Fibroblast of lung (primary cell): ENCODE results near the gene RCOR3. TPM values are rescaled to one million over a fixed set of nuclear protein-coding genes. Genes with fewer than 3 reads are reported as not detected.

Experiments
- DNase-seq, 2 donors: peaks; one replicate each; pipeline versions ENCODE4 v3.0.0 to v3.0.0-alpha.2; 2010; ENCODE audit warnings: low read depth in 2 of 2
- H2AFZ ChIP-seq: 2 replicates; pipeline ENCODE4 v1.5.1; 2012; ENCODE audit warnings: low read length, control low read depth, inconsistent platforms
- H3K27ac ChIP-seq: 2 replicates; pipeline ENCODE4 v1.5.1; 2011; ENCODE audit warnings: low read length, control low read depth; ENCODE audit not compliant: insufficient read depth
- H3K27me3 ChIP-seq: 2 replicates; pipeline ENCODE4 v1.5.1; 2011; ENCODE audit warnings: mild to moderate bottlenecking, low read length; ENCODE audit not compliant: control insufficient read depth, insufficient read depth
- H3K36me3 ChIP-seq: 2 replicates; pipeline ENCODE4 v1.5.1; 2011; ENCODE audit warnings: low read length; ENCODE audit not compliant: control insufficient read depth, insufficient read depth
- H3K4me1 ChIP-seq: 2 replicates; pipeline ENCODE4 v1.5.1; 2011; ENCODE audit warnings: low read length; ENCODE audit not compliant: control insufficient read depth, insufficient read depth; ENCODE audit errors: extremely low read depth
- H3K4me2 ChIP-seq: 2 replicates; pipeline ENCODE4 v1.5.1; 2011; ENCODE audit warnings: low read length, control low read depth; ENCODE audit not compliant: insufficient read depth; ENCODE audit errors: extremely low read depth
- H3K4me3 ChIP-seq, 4 experiments: fragments of 200-600 bp in 1 of 4; sonication (generic) in 1 of 4; replicated peaks in 1 of 4; 2 replicates each; pipeline ENCODE4 v1.5.1; 2011 to 2016; ENCODE audit warnings: low read length in 4 of 4, low read depth in 3 of 4, mild to moderate bottlenecking in 3 of 4, control low read depth in 2 of 4, inconsistent platforms in 1 of 4, mixed read lengths in 1 of 4; ENCODE audit not compliant: insufficient read depth in 1 of 4; ENCODE audit errors: control extremely low read depth in 1 of 4
- H3K79me2 ChIP-seq: 2 replicates; pipeline ENCODE4 v1.5.1; 2012; ENCODE audit warnings: mild to moderate bottlenecking, low read length, inconsistent platforms; ENCODE audit not compliant: control insufficient read depth, insufficient read depth
- H3K9ac ChIP-seq: 2 replicates; pipeline ENCODE4 v1.5.1; 2011; ENCODE audit warnings: mild to moderate bottlenecking, low read length, control low read depth; ENCODE audit not compliant: insufficient read depth
- H3K9me3 ChIP-seq: 2 replicates; pipeline ENCODE4 v1.5.1; 2012; ENCODE audit warnings: low read depth, low read length; ENCODE audit not compliant: control insufficient read depth, insufficient read depth
- H4K20me1 ChIP-seq: 2 replicates; pipeline ENCODE4 v1.5.1; 2011; ENCODE audit warnings: low read length; ENCODE audit not compliant: control insufficient read depth, insufficient read depth; ENCODE audit errors: extremely low read depth
- CTCF ChIP-seq, 2 donors: IDR thresholded peaks in 1 of 2; conservative IDR thresholded peaks in 1 of 2; 1 replicate in 1 of 2; 2 replicates in 1 of 2; pipeline ENCODE4 v1.5.1; 2011 to 2012; ENCODE audit warnings: low read length in 2 of 2, control low read depth in 1 of 2, inconsistent platforms in 1 of 2, low read depth in 1 of 2, mild to moderate bottlenecking in 1 of 2
- EZH2 ChIP-seq: IDR thresholded peaks from 2 replicates; pipeline ENCODE4 v1.5.1; 2012; ENCODE audit warnings: low read length, control low read depth, mild to moderate bottlenecking; ENCODE audit errors: missing control alignments
- polyA minus RNA-seq: library from RNA; depleted of rRNA, polyadenylated mRNA; stranded (reverse); fragments of >200 nt; gene quantifications from 2 replicates; pipeline ENCODE4 v1.2.3, GENCODE V29; 2011; ENCODE audit warnings: low replicate concordance
- polyA plus RNA-seq, 2 donors: library from polyadenylated mRNA; depleted of rRNA in 1 of 2; stranded (reverse) in 1 of 2; unstranded in 1 of 2; fragments of >200 nt; gene quantifications; 2 replicates each; pipeline ENCODE4 v1.2.1, GENCODE V29; 2011 to 2012; ENCODE audit warnings: missing spikeins in 1 of 2
- total RNA-seq: library from RNA; depleted of rRNA; stranded (reverse); fragments of >200 nt; gene quantifications from 2 replicates; pipeline ENCODE4 v1.2.1, GENCODE V29; 2014

The RCOR3 gene
- total RNA-seq (17.5 and 24.9 TPM in 2 replicates), polyA plus RNA-seq (28.0 and 38.1 TPM in 2 replicates), polyA minus RNA-seq (11.6 and 12.7 TPM in 2 replicates)
- polyA plus RNA-seq (2012), result 20.6 and 24.4 TPM in 2 replicates

- H3K27me3 ChIP-seq, result no peaks in the 10 kb centered on the region
- TF ChIP-seq CTCF (conservative IDR thresholded peaks at IDR 0.05 in 1 of 2, IDR thresholded peaks at IDR 0.05 in 1 of 2; ENCODE audit: low read depth in 1 of 2, low read length in 2 of 2), result peak; percentile 30 to 47
- no peak for TF ChIP-seq EZH2
- H3K4me1 ChIP-seq, result peaks cover 6% of the 10 kb centered on the region
- H2AFZ ChIP-seq, result peak within 1 kb of the TSS; percentile 89
- H3K4me3 ChIP-seq, result peak within 1 kb of the TSS; percentile 85 to 93 (median 90)
- no peaks in the 10 kb centered on the region for H4K20me1 ChIP-seq
- peak within 1 kb of the TSS; percentile 88 for H3K4me2 ChIP-seq
- H3K27ac ChIP-seq, result peak within 1 kb of the TSS; percentile 93
- DNase-seq, result peak; percentile 93 to 94
- H3K36me3 ChIP-seq, result no peaks in the 10 kb centered on the region
- H3K79me2 ChIP-seq, result peaks cover 26% of the 10 kb centered on the region
- H3K9me3 ChIP-seq, result no peaks in the 10 kb centered on the region
- H3K9ac ChIP-seq, result peak within 1 kb of the TSS; percentile 85
Measured at GRCh38 chr1:211258756-211259637, at the start of gene RCOR3. Gene RCOR3, plus strand, starts transcription at chr1:211259366. Its CDS starts 195 bp downstream, at chr1:211259561.

DNA sequence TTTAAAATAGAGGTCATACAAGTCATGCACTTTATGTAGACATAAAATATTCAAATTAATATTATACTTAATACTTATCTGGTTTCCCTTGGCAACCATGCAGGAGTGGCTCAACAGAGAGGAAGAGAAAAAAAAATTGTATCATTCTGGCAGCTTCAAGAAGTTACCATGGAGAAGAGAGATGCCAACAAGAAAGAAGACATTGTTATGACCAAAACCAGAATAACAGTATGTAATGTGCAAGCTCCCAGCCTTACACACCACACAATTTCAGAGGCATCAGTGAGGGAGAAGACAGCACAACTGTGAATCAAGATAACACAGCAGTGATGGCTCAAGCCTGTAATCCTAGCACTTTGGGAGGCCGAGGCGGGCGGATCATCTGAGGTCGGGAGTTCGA is 49.1 kb upstream of the RCOR3 start:
- no peak overlapping the region for H2AFZ ChIP-seq
- no peaks in the 10 kb centered on the region for H3K79me2 ChIP-seq
- H3K9me3 ChIP-seq, result no peaks in the 10 kb centered on the region
- H3K27ac ChIP-seq, result no peak overlapping the region
- no peaks in the 10 kb centered on the region for H4K20me1 ChIP-seq
- no peak for TF ChIP-seq EZH2
- no peak for TF ChIP-seq CTCF (conservative IDR thresholded peaks at IDR 0.05 in 1 of 2, IDR thresholded peaks at IDR 0.05 in 1 of 2; ENCODE audit: low read depth in 1 of 2, low read length in 2 of 2)
- no peaks in the 10 kb centered on the region for H3K4me1 ChIP-seq
- DNase-seq, result no peak
- H3K4me3 ChIP-seq, result no peak overlapping the region
- H3K9ac ChIP-seq, result no peak overlapping the region
- no peaks in the 10 kb centered on the region for H3K27me3 ChIP-seq
- no peaks in the 10 kb centered on the region for H3K36me3 ChIP-seq
- H3K4me2 ChIP-seq, result no peak overlapping the region

- Histone ChIP-seq H3K4me3 (no peak overlapping the region), H4K20me1 (no peaks in the 10 kb centered on the region), H3K4me1 (no peaks in the 10 kb centered on the region), H3K9me3 (no peaks in the 10 kb centered on the region), H3K27ac (no peak overlapping the region), H2AFZ (no peak overlapping the region), H3K79me2 (no peaks in the 10 kb centered on the region), H3K36me3 (no peaks in the 10 kb centered on the region), H3K9ac (no peak overlapping the region), H3K27me3 (no peaks in the 10 kb centered on the region), H3K4me2 (no peak overlapping the region)
- TF ChIP-seq EZH2 (no peak), CTCF (conservative IDR thresholded peaks at IDR 0.05 in 1 of 2, IDR thresholded peaks at IDR 0.05 in 1 of 2; ENCODE audit: low read depth in 1 of 2, low read length in 2 of 2) (no peak)
- no peak for DNase-seq
Measured at GRCh38 chr1:211210965-211211364, 48.2 kb upstream of the RCOR3 start.
